M059J (cell line): Measurements from ENCODE around the gene NEURL4. TPM values are rescaled to one million over a fixed set of nuclear protein-coding genes. Genes with fewer than 3 reads are reported as not detected.
"Not testable (repeated sequence)": the region's sequence is repeated elsewhere in the genome, so short reads cannot be mapped to it uniquely, and the experiment has no call there.

Source experiments
- DNase-seq: peaks from one replicate; pipeline ENCODE4 v3.0.0-alpha.2; 2012; ENCODE audit warnings: low read depth
- total RNA-seq: library from RNA; depleted of rRNA; stranded (reverse); fragments of >200 nt; shearing (Covaris generic); gene quantifications from 2 replicates; pipeline ENCODE4 v1.2.3, GENCODE V29; 2014

The NEURL4 gene
- total RNA-seq, 1 experiment from 2014 or later: 8.0 TPM

- no peak for DNase-seq
Observed at GRCh38 chr17:7347630-7348477, 18.7 kb upstream of the NEURL4 start.

GRCh38 chr17:7346761-7347614 is 17.9 kb upstream of the NEURL4 start:
- DNase-seq: no peak

- DNase-seq: no peak
Observed at GRCh38 chr17:7343250-7343649, 14.1 kb upstream of the NEURL4 start.

- DNase-seq: no peak
Observed at GRCh38 chr17:7341842-7342241, 12.7 kb upstream of the NEURL4 start.

- DNase-seq: peak; percentile 34
Observed at GRCh38 chr17:7340179-7340578, 11.0 kb upstream of the NEURL4 start.

GRCh38 chr17:7337600-7337999 is 8.5 kb upstream of the NEURL4 start:
- not testable (repeated sequence) for DNase-seq

- DNase-seq: no peak
Observed at GRCh38 chr17:7336240-7337175, 7.4 kb upstream of the NEURL4 start, which contains the start of gene ACAP1. Gene ACAP1 (plus strand): TSS chr17:7336529. CDS start chr17:7336735, 206 bp downstream.

GRCh38 chr17:7335765-7336164 is 6.6 kb upstream of the NEURL4 start:
- DNase-seq: not testable (repeated sequence)

GRCh38 chr17:7334938-7335538 is 5.9 kb upstream of the NEURL4 start:
- DNase-seq: no peak

- not testable (repeated sequence) for DNase-seq
Observed at GRCh38 chr17:7332600-7333069, 3.5 kb upstream of the NEURL4 start.

GRCh38 chr17:7332111-7332510 is 3.0 kb upstream of the NEURL4 start:
- DNase-seq: no peak

GRCh38 chr17:7330638-7331015 is 1.5 kb upstream of the NEURL4 start:
- DNase-seq: no peak

- peak; percentile 81 for DNase-seq
Observed at GRCh38 chr17:7329997-7330637, 982 bp upstream of the NEURL4 start.

- DNase-seq: peak; percentile 97
Observed at GRCh38 chr17:7329374-7329996, 350 bp upstream of the NEURL4 start.

GRCh38 chr17:7328009-7328408 is 1.1 kb downstream of the NEURL4 start:
- DNase-seq: no peak

- no peak for DNase-seq
Observed at GRCh38 chr17:7327501-7327900, 1.6 kb downstream of the NEURL4 start.

GRCh38 chr17:7327056-7327455 is 2.1 kb downstream of the NEURL4 start:
- DNase-seq: no peak

GRCh38 chr17:7326186-7326585 is 2.9 kb downstream of the NEURL4 start:
- DNase-seq: no peak

GRCh38 chr17:7325031-7325528 is 4.1 kb downstream of the NEURL4 start:
- DNase-seq: no peak

GRCh38 chr17:7324438-7324779 is 4.7 kb downstream of the NEURL4 start:
- no peak for DNase-seq
